OCI-LY7 (cell line): ENCODE results near the gene GAREM1. TPM values are rescaled to one million over a fixed set of nuclear protein-coding genes. Genes with fewer than 3 reads are reported as not detected.

Experiments
- BruUV-seq: library from RNA; stranded (reverse); fragments of 400-500 nt; replicated peaks from 2 replicates; lab custom pipeline; 2021; lab: Mats Ljungman, UMichigan
- CTCF ChIA-PET: fragments of 300-600 bp; sonication (Branson Sonifier 250); formaldehyde crosslinking; loops from one replicate; lab custom pipeline; 2022; ENCODE audit warnings: antibody characterized with exemption; ENCODE audit not compliant: unreplicated experiment; lab: Charles Lee
- POLR2A ChIA-PET: fragments of 300-600 bp; sonication (Branson Sonifier 250); formaldehyde crosslinking; loops from one replicate; lab custom pipeline; 2022; ENCODE audit warnings: antibody characterized with exemption; lab: Charles Lee
- DNase-seq: peaks from one replicate; pipeline ENCODE4 v3.0.0-alpha.2; 2015; ENCODE audit warnings: low spot score
- H2AFZ ChIP-seq: fragments of 200-600 bp; sonication (generic), shearing (Covaris generic); 2 replicates; pipeline ENCODE4 v1.6.1; 2014; ENCODE audit warnings: mild to moderate bottlenecking, antibody characterized with exemption, low read length, moderate library complexity
- H3K27ac ChIP-seq: fragments of 200-600 bp; sonication (generic); 2 replicates; pipeline ENCODE4 v1.5.1; 2014; ENCODE audit warnings: mixed run types, low read depth, mild to moderate bottlenecking, moderate library complexity, low read length, inconsistent platforms; ENCODE audit not compliant: poor library complexity, severe bottlenecking
- H3K36me3 ChIP-seq: fragments of 200-600 bp; sonication (generic); 2 replicates; pipeline ENCODE4 v1.6.1; 2014; ENCODE audit warnings: mild to moderate bottlenecking, antibody characterized with exemption, low read length, moderate library complexity, mixed read lengths; ENCODE audit not compliant: insufficient read depth
- H3K4me1 ChIP-seq: fragments of 200-600 bp; sonication (generic); 2 replicates; pipeline ENCODE4 v1.5.1; 2014; ENCODE audit warnings: mild to moderate bottlenecking, low read length; ENCODE audit not compliant: insufficient read depth, poor library complexity, severe bottlenecking
- H3K4me2 ChIP-seq: fragments of 200-600 bp; sonication (generic); 2 replicates; pipeline ENCODE4 v1.6.1; 2014; ENCODE audit warnings: mild to moderate bottlenecking, low read length
- H3K4me3 ChIP-seq: fragments of 200-600 bp; sonication (generic); 2 replicates; pipeline ENCODE4 v1.5.1; 2014; ENCODE audit warnings: mild to moderate bottlenecking, low read depth, low read length; ENCODE audit not compliant: poor library complexity, severe bottlenecking
- H3K79me2 ChIP-seq: fragments of 200-600 bp; sonication (generic); 2 replicates; pipeline ENCODE4 v1.6.1; 2016; ENCODE audit warnings: low read depth, mild to moderate bottlenecking, low read length, moderate library complexity, mixed read lengths; ENCODE audit not compliant: insufficient read depth
- H3K9me2 ChIP-seq: fragments of 200-600 bp; sonication (generic); 2 replicates; pipeline ENCODE4 v1.6.1; 2016; ENCODE audit warnings: mild to moderate bottlenecking, low read length, mixed read lengths; ENCODE audit not compliant: insufficient read depth
- H3K9me3 ChIP-seq: fragments of 200-600 bp; sonication (generic); 2 replicates; pipeline ENCODE4 v1.6.1; 2014; ENCODE audit warnings: mild to moderate bottlenecking, mixed run types, low read length, mixed read lengths
- H4K20me1 ChIP-seq: fragments of 200-600 bp; sonication (generic); 2 replicates; pipeline ENCODE4 v1.6.1; 2014; ENCODE audit warnings: mild to moderate bottlenecking, antibody characterized with exemption, low read length, moderate library complexity, mixed read lengths; ENCODE audit not compliant: insufficient read depth
- EZH2phosphoT487 ChIP-seq: fragments of 200-600 bp; sonication (generic); IDR thresholded peaks from 2 replicates; pipeline ENCODE4 v1.6.1; 2018; ENCODE audit warnings: low read depth, borderline replicate concordance, mild to moderate bottlenecking, mixed run types, antibody characterized with exemption, low read length, moderate library complexity, mixed read lengths
- intact Hi-C: fragments of 100-400 bp; cut with micrococcal nuclease; formaldehyde crosslinking; loops from one replicate; pipeline ENCODE4 v1.10.0; 2022; ENCODE audit not compliant: unreplicated experiment
- total RNA-seq, 2 experiments: library from RNA; depleted of rRNA in 1 of 2; stranded (reverse); fragments of >200 nt in 1 of 2; shearing (Covaris generic) in 1 of 2; gene quantifications; 2 replicates each; pipeline ENCODE4 v1.2.3, GENCODE V29; 2014 to 2022
- TF ChIP-seq, protein P1 (sequence below): fragments of 200-600 bp; sonication (generic); conservative IDR thresholded peaks from 2 replicates; pipeline ENCODE4 v1.5.1; 2014; ENCODE audit warnings: mild to moderate bottlenecking, antibody characterized with exemption, low read length, moderate library complexity, mixed read lengths

GAREM1 gene
- total RNA-seq, 2 experiments from 2014 or later, result 1.0 to 2.7 TPM

DNA sequence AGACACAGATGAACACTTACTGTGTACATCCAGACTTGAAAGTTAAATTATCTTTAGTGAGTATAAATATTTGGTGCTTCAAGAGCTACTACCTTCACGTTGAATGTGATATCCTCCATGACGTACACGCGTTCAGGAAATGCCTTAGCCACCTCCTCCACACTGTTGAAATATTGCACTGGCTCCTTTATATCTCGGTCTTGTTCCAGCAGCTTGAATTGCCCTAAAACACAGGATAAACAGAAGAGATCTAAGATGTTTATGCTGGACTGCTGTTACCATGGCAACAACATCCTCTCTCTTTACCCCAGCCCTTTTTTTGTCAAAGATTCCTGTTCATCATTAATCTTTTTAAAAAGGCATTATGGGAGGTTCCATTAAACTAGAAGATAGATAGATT, 160.6 kb downstream of the GAREM1 start:
- Histone ChIP-seq H2AFZ (no peak overlapping the region), H3K4me3 (no peak overlapping the region), H4K20me1 (no peaks in the 10 kb centered on the region), H3K27ac (no peak overlapping the region), H3K4me2 (no peak overlapping the region), H3K36me3 (no peaks in the 10 kb centered on the region), H3K9me3 (no peaks in the 10 kb centered on the region), H3K9me2 (no peaks in the 10 kb centered on the region), H3K4me1 (no peaks in the 10 kb centered on the region), H3K79me2 (no peaks in the 10 kb centered on the region)
- ChIA-PET POLR2A (no interaction called here), CTCF (no interaction called here)
- intact Hi-C loops, result no loop called here
- no peak for TF ChIP-seq EZH2phosphoT487
- TF ChIP-seq, protein P1, sequence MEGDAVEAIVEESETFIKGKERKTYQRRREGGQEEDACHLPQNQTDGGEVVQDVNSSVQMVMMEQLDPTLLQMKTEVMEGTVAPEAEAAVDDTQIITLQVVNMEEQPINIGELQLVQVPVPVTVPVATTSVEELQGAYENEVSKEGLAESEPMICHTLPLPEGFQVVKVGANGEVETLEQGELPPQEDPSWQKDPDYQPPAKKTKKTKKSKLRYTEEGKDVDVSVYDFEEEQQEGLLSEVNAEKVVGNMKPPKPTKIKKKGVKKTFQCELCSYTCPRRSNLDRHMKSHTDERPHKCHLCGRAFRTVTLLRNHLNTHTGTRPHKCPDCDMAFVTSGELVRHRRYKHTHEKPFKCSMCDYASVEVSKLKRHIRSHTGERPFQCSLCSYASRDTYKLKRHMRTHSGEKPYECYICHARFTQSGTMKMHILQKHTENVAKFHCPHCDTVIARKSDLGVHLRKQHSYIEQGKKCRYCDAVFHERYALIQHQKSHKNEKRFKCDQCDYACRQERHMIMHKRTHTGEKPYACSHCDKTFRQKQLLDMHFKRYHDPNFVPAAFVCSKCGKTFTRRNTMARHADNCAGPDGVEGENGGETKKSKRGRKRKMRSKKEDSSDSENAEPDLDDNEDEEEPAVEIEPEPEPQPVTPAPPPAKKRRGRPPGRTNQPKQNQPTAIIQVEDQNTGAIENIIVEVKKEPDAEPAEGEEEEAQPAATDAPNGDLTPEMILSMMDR, result no peak
- no peak for DNase-seq
- no TSS peak for BruUV-seq

DNA sequence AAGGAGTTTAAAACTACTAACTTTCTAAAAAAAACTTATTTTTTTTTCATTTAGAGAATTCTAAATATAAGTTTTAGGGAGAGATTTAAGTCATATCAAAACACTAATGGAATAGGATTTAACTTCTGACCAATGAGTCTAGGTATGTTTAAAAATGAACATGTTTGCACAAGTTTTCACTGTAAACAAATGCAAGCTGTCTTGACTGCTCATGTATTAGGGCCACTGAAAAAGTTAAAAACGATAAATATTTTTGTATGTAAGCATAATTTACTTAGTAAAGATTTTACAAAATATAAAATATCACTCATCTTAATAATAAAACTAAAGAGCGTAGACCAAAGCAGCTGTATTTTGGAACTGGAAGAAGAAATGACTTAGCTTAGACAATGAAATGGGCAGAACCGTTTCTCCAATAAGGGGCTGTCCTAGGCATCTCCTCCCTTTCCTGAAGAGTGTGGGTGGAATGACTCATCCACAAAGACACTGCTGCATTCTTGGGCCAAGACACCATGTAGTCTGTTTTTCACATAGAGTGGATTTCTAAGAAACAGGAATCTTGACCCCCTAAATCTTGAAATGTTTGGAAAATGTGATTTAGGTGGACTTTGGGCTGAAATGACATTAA, 162.1 kb downstream of the GAREM1 start:
- no peaks in the 10 kb centered on the region for H4K20me1 ChIP-seq
- intact Hi-C loops, result no loop called here
- H3K9me2 ChIP-seq, result no peaks in the 10 kb centered on the region
- H3K79me2 ChIP-seq, result no peaks in the 10 kb centered on the region
- no TSS peak for BruUV-seq
- DNase-seq, result no peak
- no peak overlapping the region for H3K4me3 ChIP-seq
- H2AFZ ChIP-seq, result no peak overlapping the region
- CTCF ChIA-PET, result no interaction called here
- H3K27ac ChIP-seq, result no peak overlapping the region
- H3K4me2 ChIP-seq, result no peak overlapping the region
- H3K36me3 ChIP-seq, result no peaks in the 10 kb centered on the region
- POLR2A ChIA-PET, result no interaction called here
- H3K4me1 ChIP-seq, result no peaks in the 10 kb centered on the region
- TF ChIP-seq, protein P1, result no peak
- no peak for TF ChIP-seq EZH2phosphoT487
- H3K9me3 ChIP-seq, result no peaks in the 10 kb centered on the region

DNA sequence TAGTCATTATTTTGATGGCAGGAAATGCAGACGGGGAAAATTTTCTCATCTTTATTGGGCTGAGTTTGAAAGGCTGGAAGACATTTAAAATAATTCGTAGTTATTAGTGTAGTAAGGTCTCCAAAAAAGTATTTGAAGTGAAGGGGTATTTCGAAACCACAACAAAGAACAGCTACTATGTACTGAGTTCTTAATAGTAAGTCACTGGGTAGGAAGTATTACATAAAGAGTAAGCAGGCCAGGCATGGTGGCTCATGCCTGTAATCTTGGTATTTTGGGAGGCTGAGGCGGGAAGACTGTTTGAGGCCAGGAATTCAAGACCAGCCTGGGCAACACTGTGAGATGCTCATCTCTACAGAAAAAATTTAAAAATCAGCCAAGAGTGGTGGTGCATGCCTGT, 167.3 kb downstream of the GAREM1 start:
- CTCF ChIA-PET, result no interaction called here
- POLR2A ChIA-PET, result interaction anchor here (0.6 to 1.0 kb wide), 2 partner anchors 14 to 909 kb away, joined by 3 read pairs; no protein-coding TSS in a partner anchor
- TF ChIP-seq, protein P1, result no peak
- TF ChIP-seq EZH2phosphoT487, result no peak
- no peak for DNase-seq
- no peak overlapping the region for H3K27ac ChIP-seq
- no peaks in the 10 kb centered on the region for H3K79me2 ChIP-seq
- H2AFZ ChIP-seq, result no peak overlapping the region
- H3K36me3 ChIP-seq, result no peaks in the 10 kb centered on the region
- intact Hi-C loops, result no loop called here
- no peaks in the 10 kb centered on the region for H3K9me2 ChIP-seq
- no peaks in the 10 kb centered on the region for H3K4me1 ChIP-seq
- BruUV-seq, result no TSS peak
- H4K20me1 ChIP-seq, result no peaks in the 10 kb centered on the region
- no peaks in the 10 kb centered on the region for H3K9me3 ChIP-seq
- no peak overlapping the region for H3K4me3 ChIP-seq
- no peak overlapping the region for H3K4me2 ChIP-seq
